OCI-M1 (cell line): ENCODE data around the gene CCNI.
"Not testable (repeated sequence)": the region's sequence is repeated elsewhere in the genome, so short reads cannot be mapped to it uniquely, and the experiment has no call there.

Experiments
- DNase-seq: peaks from one replicate; lab custom pipeline; 2025; lab: John Stamatoyannopoulos, UW

The CCNI gene

GRCh38 chr4:77040270-77040669 lies 35.5 kb downstream of the CCNI start:
- DNase-seq, result no peak

GRCh38 chr4:77039796-77040195 lies 36.0 kb downstream of the CCNI start:
- DNase-seq, result no peak

- no peak for DNase-seq
These were observed 38.1 kb downstream of the CCNI start for GRCh38 chr4:77037736-77038135.

- DNase-seq, result not testable (repeated sequence)
These were observed 38.6 kb downstream of the CCNI start for GRCh38 chr4:77037168-77037567.

- no peak for DNase-seq
These were observed 39.6 kb downstream of the CCNI start for GRCh38 chr4:77036206-77036605.

GRCh38 chr4:77035153-77035552 lies 40.6 kb downstream of the CCNI start:
- no peak for DNase-seq

GRCh38 chr4:77031544-77031943 lies 44.2 kb downstream of the CCNI start:
- DNase-seq, result no peak

GRCh38 chr4:77029757-77030156 lies 46.0 kb downstream of the CCNI start:
- not testable (repeated sequence) for DNase-seq

GRCh38 chr4:77028246-77028645 lies 47.5 kb downstream of the CCNI start:
- DNase-seq, result no peak

GRCh38 chr4:77026322-77026704 lies 49.5 kb downstream of the CCNI start:
- DNase-seq, result no peak

GRCh38 chr4:77025643-77026321 lies 50.0 kb downstream of the CCNI start:
- DNase-seq, result no peak

- no peak for DNase-seq
These were observed 51.9 kb downstream of the CCNI start for GRCh38 chr4:77023920-77024319.

- no peak for DNase-seq
These were observed 53.1 kb downstream of the CCNI start for GRCh38 chr4:77022560-77023179.

GRCh38 chr4:77021614-77022089 lies 54.1 kb downstream of the CCNI start:
- DNase-seq, result peak; percentile 6

GRCh38 chr4:77020017-77020416 lies 55.8 kb downstream of the CCNI start:
- DNase-seq, result no peak

GRCh38 chr4:77015390-77015789 lies 60.4 kb downstream of the CCNI start:
- DNase-seq, result no peak

GRCh38 chr4:77014256-77014655 lies 61.5 kb downstream of the CCNI start:
- no peak for DNase-seq

GRCh38 chr4:77012726-77013125 lies 63.1 kb downstream of the CCNI start:
- DNase-seq, result no peak

GRCh38 chr4:77010841-77011354 lies 64.9 kb downstream of the CCNI start:
- DNase-seq, result no peak

GRCh38 chr4:77009511-77010115 lies 66.2 kb downstream of the CCNI start:
- no peak for DNase-seq

- peak; percentile 18 for DNase-seq
These were observed 68.2 kb downstream of the CCNI start for GRCh38 chr4:77007358-77008230.

- DNase-seq, result no peak
These were observed 68.9 kb downstream of the CCNI start for GRCh38 chr4:77006753-77007353.
